Hepatocyte (in vitro differentiated cells): Measurements from ENCODE around the gene P3H3. TPM values are rescaled to one million over a fixed set of nuclear protein-coding genes. Genes with fewer than 3 reads are reported as not detected.

Experiments
- DNase-seq: peaks from one replicate; pipeline ENCODE4 v3.0.0-alpha.2; 2016; ENCODE audit warnings: low spot score
- H2AFZ ChIP-seq: fragments of 200-600 bp; sonication (generic); 2 replicates; pipeline ENCODE4 v1.6.0; 2016; ENCODE audit warnings: antibody characterized with exemption, mild to moderate bottlenecking
- H3K27ac ChIP-seq: fragments of 200-600 bp; sonication (generic); 2 replicates; pipeline ENCODE4 v1.5.1; 2016; ENCODE audit warnings: mild to moderate bottlenecking
- H3K27me3 ChIP-seq: fragments of 200-600 bp; sonication (generic); 2 replicates; pipeline ENCODE4 v1.6.1; 2016
- H3K36me3 ChIP-seq: fragments of 200-600 bp; sonication (generic); replicated peaks from 2 replicates; pipeline ENCODE4 v1.5.1; 2016; ENCODE audit warnings: low read depth; ENCODE audit not compliant: insufficient read depth
- H3K4me1 ChIP-seq: fragments of 200-600 bp; sonication (generic); 2 replicates; pipeline ENCODE4 v1.5.1; 2016; ENCODE audit warnings: mild to moderate bottlenecking, moderate library complexity; ENCODE audit not compliant: insufficient read depth
- H3K4me2 ChIP-seq: fragments of 200-600 bp; sonication (generic); 2 replicates; pipeline ENCODE4 v1.6.0; 2016
- H3K4me3 ChIP-seq: fragments of 200-600 bp; sonication (generic); 2 replicates; pipeline ENCODE4 v1.5.1; 2016; ENCODE audit warnings: mild to moderate bottlenecking
- H3K79me2 ChIP-seq: fragments of 200-600 bp; sonication (generic); 2 replicates; pipeline ENCODE4 v1.6.0; 2017; ENCODE audit warnings: mild to moderate bottlenecking
- H3K9me2 ChIP-seq: fragments of 200-600 bp; sonication (generic); replicated peaks from 2 replicates; pipeline ENCODE4 v1.6.0; 2017; ENCODE audit warnings: mild to moderate bottlenecking; ENCODE audit not compliant: insufficient read depth
- H3K9me3 ChIP-seq: fragments of 200-600 bp; sonication (generic); 2 replicates; pipeline ENCODE4 v1.5.1; 2016; ENCODE audit warnings: low read depth, mild to moderate bottlenecking
- H4K20me1 ChIP-seq: fragments of 200-600 bp; sonication (generic); 2 replicates; pipeline ENCODE4 v1.6.0; 2016; ENCODE audit warnings: mild to moderate bottlenecking; ENCODE audit not compliant: insufficient read depth, poor library complexity, severe bottlenecking
- CTCF ChIP-seq: fragments of 200-600 bp; sonication (generic); IDR thresholded peaks from 2 replicates; pipeline ENCODE4 v1.5.1; 2016; ENCODE audit warnings: antibody characterized with exemption, mild to moderate bottlenecking; ENCODE audit not compliant: poor library complexity
- EZH2 ChIP-seq: fragments of 200-600 bp; sonication (generic); IDR thresholded peaks from 2 replicates; pipeline ENCODE4 v1.6.1; 2016; ENCODE audit warnings: antibody characterized with exemption, mild to moderate bottlenecking, borderline replicate concordance
- EZH2phosphoT487 ChIP-seq: fragments of 200-600 bp; sonication (generic); IDR thresholded peaks from one replicate; pipeline ENCODE4 v1.6.1; 2018; ENCODE audit warnings: antibody characterized with exemption, mild to moderate bottlenecking, low read depth, moderate library complexity; ENCODE audit not compliant: unreplicated experiment, severe bottlenecking
- WGBS: methylation state at CpG from one replicate; pipeline ENCODE4 v1.1.6; 2016; ENCODE audit warnings: low lambda C conversion rate; ENCODE audit errors: missing lambda C conversion rate; 5-methylcytosine and 5-hydroxymethylcytosine counted together
- polyA plus RNA-seq: library from polyadenylated mRNA; unstranded; fragments of >200 nt; fragmentation: Nextera tagmentation; extraction: Ambion mirVana; gene quantifications from 2 replicates; pipeline ENCODE4 v1.2.1, GENCODE V29; 2016
- total RNA-seq: library from RNA; depleted of rRNA; stranded (reverse); fragments of >200 nt; gene quantifications from 2 replicates; pipeline ENCODE4 v1.2.3, GENCODE V29; 2014

Gene P3H3
- total and polyA plus RNA-seq, 2 experiments from 2014 or later = 38.1 to 38.6 TPM

- H3K4me1 ChIP-seq = peaks cover 15% of the 10 kb centered on the region
- peaks cover 20% of the 10 kb centered on the region for H4K20me1 ChIP-seq
- H3K9me2 ChIP-seq = no peaks in the 10 kb centered on the region
- H3K9me3 ChIP-seq = no peaks in the 10 kb centered on the region
- no peak overlapping the region for H2AFZ ChIP-seq
- H3K79me2 ChIP-seq = peaks cover 29% of the 10 kb centered on the region
- H3K27ac ChIP-seq = peak overlapping the region; percentile 72
- no peak overlapping the region for H3K4me3 ChIP-seq
- H3K36me3 ChIP-seq = no peaks in the 10 kb centered on the region
- no peak for DNase-seq
- TF ChIP-seq EZH2 (no peak), EZH2phosphoT487 (no peak), CTCF (no peak)
- no peaks in the 10 kb centered on the region for H3K27me3 ChIP-seq
- H3K4me2 ChIP-seq = peak overlapping the region; percentile 84
- WGBS = 82% methylated on average over 14 of the region's 19 CpGs
Measured at GRCh38 chr12:6866163-6866919, 38.1 kb downstream of the P3H3 start.

- 13% methylated on average over 29 of the region's 33 CpGs for WGBS
- no peak for DNase-seq
- H3K9me3 ChIP-seq = no peaks in the 10 kb centered on the region
- peaks cover 21% of the 10 kb centered on the region for H4K20me1 ChIP-seq
- no peaks in the 10 kb centered on the region for H3K27me3 ChIP-seq
- H3K79me2 ChIP-seq = peaks cover 31% of the 10 kb centered on the region
- H3K4me3 ChIP-seq = no peak overlapping the region
- no peaks in the 10 kb centered on the region for H3K9me2 ChIP-seq
- H3K4me2 ChIP-seq = peak overlapping the region; percentile 84
- no peaks in the 10 kb centered on the region for H3K36me3 ChIP-seq
- peaks cover 21% of the 10 kb centered on the region for H3K4me1 ChIP-seq
- H2AFZ ChIP-seq = peak overlapping the region; percentile 37
- peak overlapping the region; percentile 72 for H3K27ac ChIP-seq
- TF ChIP-seq EZH2phosphoT487 = no peak
Measured at GRCh38 chr12:6866920-6867412, 38.8 kb downstream of the P3H3 start.

- TF ChIP-seq EZH2 (no peak), EZH2phosphoT487 (no peak), CTCF (no peak)
- WGBS = 4% methylated on average over 39 of the region's 86 CpGs
- peak within 1 kb of the TSS; percentile 94 for H3K4me3 ChIP-seq
Measured at GRCh38 chr12:6867413-6868210, 39.4 kb downstream of the P3H3 start, which contains the start of gene TPI1. Gene TPI1, plus strand, starts transcription at chr12:6867531. Its CDS starts 36 bp downstream, at chr12:6867567.

More at GRCh38 chr12:6867413-6868210, 39.4 kb downstream of the P3H3 start, which contains the start of gene TPI1:
- peak within 1 kb of the TSS; percentile 84 for H3K4me2 ChIP-seq
- peaks cover 21% of the 10 kb centered on the region for H4K20me1 ChIP-seq
- peaks cover 36% of the 10 kb centered on the region for H3K79me2 ChIP-seq
- peak within 1 kb of the TSS; percentile 97 for H3K27ac ChIP-seq
- peaks cover 23% of the 10 kb centered on the region for H3K4me1 ChIP-seq
- no peaks in the 10 kb centered on the region for H3K9me3 ChIP-seq
- peak; percentile 94 for DNase-seq
- no peaks in the 10 kb centered on the region for H3K27me3 ChIP-seq
- H3K9me2 ChIP-seq = no peaks in the 10 kb centered on the region
- peak within 1 kb of the TSS; percentile 37 for H2AFZ ChIP-seq
- H3K36me3 ChIP-seq = no peaks in the 10 kb centered on the region
